ENCODE data around the gene PAK1IP1. TPM values are rescaled to one million over a fixed set of nuclear protein-coding genes. Genes with fewer than 3 reads are reported as not detected.

The PAK1IP1 gene
- total RNA-seq, 1 donor from 2014 or later: 16.4 TPM

- no peak overlapping the region for H3K4me3 Mint-ChIP-seq
- no peaks in the 10 kb centered on the region for H3K27me3 Mint-ChIP-seq
- H3K4me1 Mint-ChIP-seq (ENCODE audit: unreplicated experiment): peaks cover 14% of the 10 kb centered on the region
- DNase-seq (ENCODE audit: extremely low spot score, unreplicated experiment): no peak
- TF ChIP-seq CTCF (conservative IDR thresholded peaks at IDR 0.05): no peak
- H3K36me3 Mint-ChIP-seq: peaks cover 1% of the 10 kb centered on the region
- H3K27ac Mint-ChIP-seq: no peak overlapping the region
- H3K9me3 Mint-ChIP-seq: no peaks in the 10 kb centered on the region
Observed at GRCh38 chr6:10687582-10687981, 7.2 kb upstream of the PAK1IP1 start.

DNA sequence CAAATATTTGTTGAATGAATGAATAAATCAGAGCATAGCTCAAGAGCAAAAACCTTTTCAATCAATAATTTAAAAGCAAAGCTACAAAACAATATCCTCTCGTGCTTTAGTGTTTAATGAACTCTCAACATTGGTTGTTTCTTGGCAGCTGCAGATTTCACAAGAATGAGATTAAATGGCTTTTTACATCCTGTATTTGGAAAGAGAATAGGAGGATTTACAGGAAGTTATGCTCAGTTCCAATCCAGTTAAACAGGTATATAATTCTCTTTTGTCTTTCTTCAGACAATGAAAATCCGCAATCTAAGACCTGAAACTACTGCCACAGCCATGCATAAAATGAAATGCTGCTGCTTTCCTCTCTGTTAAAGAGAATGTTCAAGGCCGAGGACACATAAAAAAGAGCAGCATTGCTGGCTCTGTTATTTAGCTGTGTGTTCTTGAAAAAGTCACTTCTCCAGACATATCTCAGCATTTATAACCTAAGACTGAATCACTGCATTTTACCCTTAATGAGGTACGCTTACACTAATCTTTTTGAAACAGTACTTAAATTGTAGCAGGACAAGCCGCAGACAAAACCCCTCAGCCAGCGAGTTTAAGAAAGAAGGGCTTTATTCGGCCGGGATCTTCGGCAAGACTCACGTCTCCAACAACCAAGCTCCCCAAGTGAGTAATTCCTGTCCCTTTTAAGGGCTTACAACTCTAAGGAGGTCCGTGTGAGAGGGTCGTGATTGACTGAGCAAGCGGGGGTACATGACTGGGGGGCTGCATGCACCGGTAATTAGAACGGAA is 3.9 kb upstream of the PAK1IP1 start:
- peaks cover 29% of the 10 kb centered on the region for H3K4me1 Mint-ChIP-seq (ENCODE audit: unreplicated experiment)
- no peaks in the 10 kb centered on the region for H3K9me3 Mint-ChIP-seq
- peaks cover 17% of the 10 kb centered on the region for H3K36me3 Mint-ChIP-seq
- TF ChIP-seq CTCF (conservative IDR thresholded peaks at IDR 0.05): no peak
- peaks cover 6% of the 10 kb centered on the region for H3K27me3 Mint-ChIP-seq
- DNase-seq (ENCODE audit: extremely low spot score, unreplicated experiment): no peak
- peak overlapping the region; percentile 81 for H3K4me3 Mint-ChIP-seq
- peak overlapping the region; percentile 90 for H3K27ac Mint-ChIP-seq

DNA sequence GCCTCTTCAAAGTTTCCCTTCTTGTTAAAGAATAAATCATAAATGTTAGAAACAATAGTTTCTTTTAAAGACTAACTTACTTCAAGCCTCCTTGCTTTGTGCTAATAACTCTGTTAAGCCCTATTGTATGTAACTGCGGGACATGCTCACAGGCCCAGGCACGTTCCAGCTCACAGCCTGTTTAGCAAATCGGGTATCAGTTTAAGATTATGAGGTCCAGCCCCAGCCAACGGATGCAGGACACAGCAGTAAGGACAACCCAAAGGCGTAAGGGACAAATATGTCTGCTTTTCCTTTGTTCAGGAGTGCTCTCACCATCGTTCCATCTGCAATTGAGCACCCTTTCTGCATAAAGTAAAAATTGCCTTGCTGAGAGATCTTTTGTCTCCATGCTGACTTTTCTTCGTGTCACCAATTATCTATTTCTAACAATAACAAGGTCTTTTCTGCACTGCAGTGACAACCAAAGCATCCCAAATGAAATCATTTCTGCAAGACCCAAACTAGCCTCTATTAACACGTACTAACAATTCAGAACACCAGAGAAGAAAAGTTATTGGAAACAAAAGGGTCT is 1.7 kb upstream of the PAK1IP1 start:
- H3K36me3 Mint-ChIP-seq: peaks cover 17% of the 10 kb centered on the region
- peaks cover 6% of the 10 kb centered on the region for H3K27me3 Mint-ChIP-seq
- H3K9me3 Mint-ChIP-seq: no peaks in the 10 kb centered on the region
- no peak for TF ChIP-seq CTCF (conservative IDR thresholded peaks at IDR 0.05)
- no peak for DNase-seq (ENCODE audit: extremely low spot score, unreplicated experiment)
- H3K27ac Mint-ChIP-seq: peak overlapping the region; percentile 100
- peaks cover 29% of the 10 kb centered on the region for H3K4me1 Mint-ChIP-seq (ENCODE audit: unreplicated experiment)
- peak overlapping the region; percentile 99 for H3K4me3 Mint-ChIP-seq

DNA sequence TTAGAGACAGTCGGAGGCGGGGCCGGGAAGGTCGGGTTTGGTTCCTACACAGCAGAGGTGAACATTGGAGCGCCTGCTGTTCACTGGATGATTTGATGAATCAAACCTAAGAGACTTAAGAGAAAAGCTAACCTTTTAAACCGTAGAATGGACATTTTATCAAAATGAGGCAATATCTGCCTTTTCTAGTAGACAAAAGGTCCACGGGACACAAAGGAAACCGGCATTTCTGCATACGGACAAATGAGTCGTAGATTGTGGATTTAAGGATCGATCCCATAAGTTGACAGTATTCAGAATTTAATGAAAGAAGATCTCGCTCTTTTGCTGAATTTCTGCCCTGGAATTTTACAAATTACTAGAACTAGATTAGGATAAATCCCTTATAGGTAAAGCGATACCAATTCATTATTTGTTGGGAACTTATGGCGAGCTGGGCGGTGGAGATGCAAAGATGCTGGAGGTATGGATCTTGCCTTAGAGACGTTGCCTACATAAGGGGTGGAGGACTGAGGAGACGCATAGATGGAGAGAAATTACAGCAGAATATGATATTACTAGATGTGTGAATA is 400 bp downstream of the PAK1IP1 start:
- Mint-ChIP-seq H3K4me1 (ENCODE audit: unreplicated experiment) (peaks cover 28% of the 10 kb centered on the region), H3K36me3 (peaks cover 24% of the 10 kb centered on the region), H3K9me3 (no peaks in the 10 kb centered on the region)

DNA sequence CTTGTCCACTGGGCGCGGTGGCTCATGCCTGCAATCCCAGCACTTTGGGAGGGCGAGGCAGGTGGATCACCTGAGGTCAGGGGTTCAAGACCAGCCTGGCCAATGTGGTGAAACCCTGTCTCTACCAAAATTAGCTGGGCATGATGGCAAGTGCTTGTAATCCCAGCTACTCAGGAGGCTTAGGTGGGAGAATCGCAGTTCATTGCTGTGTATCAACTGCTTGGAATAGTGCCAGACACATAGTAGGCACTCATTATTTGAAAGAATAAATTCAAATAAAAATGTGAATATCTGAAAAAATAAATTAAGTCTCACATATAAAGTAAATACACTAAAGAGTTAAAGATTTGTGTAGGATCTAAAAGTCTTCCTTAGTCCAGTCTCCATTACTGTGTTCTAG is 1.9 kb downstream of the PAK1IP1 start:
- peaks cover 29% of the 10 kb centered on the region for H3K36me3 Mint-ChIP-seq
- H3K27me3 Mint-ChIP-seq: peaks cover 6% of the 10 kb centered on the region
- no peak for DNase-seq (ENCODE audit: extremely low spot score, unreplicated experiment)
- H3K4me1 Mint-ChIP-seq (ENCODE audit: unreplicated experiment): peaks cover 16% of the 10 kb centered on the region
- TF ChIP-seq CTCF (conservative IDR thresholded peaks at IDR 0.05): no peak
- peak overlapping the region; percentile 12 for H3K27ac Mint-ChIP-seq
- no peaks in the 10 kb centered on the region for H3K9me3 Mint-ChIP-seq
- H3K4me3 Mint-ChIP-seq: peak overlapping the region; percentile 99

More for the DNA sequence above, 400 bp downstream of the PAK1IP1 start:
- H3K27me3 Mint-ChIP-seq: peaks cover 6% of the 10 kb centered on the region
- H3K27ac Mint-ChIP-seq: peak overlapping the region; percentile 100
- peak overlapping the region; percentile 99 for H3K4me3 Mint-ChIP-seq
- TF ChIP-seq CTCF (conservative IDR thresholded peaks at IDR 0.05): no peak
- DNase-seq (ENCODE audit: extremely low spot score, unreplicated experiment): no peak

Measured in type B pancreatic cell (in vitro differentiated cells).